GM12865 (cell line): ENCODE results near the gene IL1RAPL2.

ENCODE experiments used
- DNase-seq: peaks from one replicate; pipeline ENCODE4 v3.0.0; 2010; ENCODE audit warnings: low read depth
- H3K4me3 ChIP-seq: 2 replicates; pipeline ENCODE4 v1.5.1; 2011; ENCODE audit warnings: mild to moderate bottlenecking, low read depth, low read length, control low read depth
- TF ChIP-seq, protein P1 (sequence below): IDR thresholded peaks from 2 replicates; pipeline ENCODE4 v1.5.1; 2011; ENCODE audit warnings: low read length, control low read depth, low read depth, inconsistent platforms; ENCODE audit not compliant: insufficient read depth; ENCODE audit errors: missing control alignments

The IL1RAPL2 gene

DNA sequence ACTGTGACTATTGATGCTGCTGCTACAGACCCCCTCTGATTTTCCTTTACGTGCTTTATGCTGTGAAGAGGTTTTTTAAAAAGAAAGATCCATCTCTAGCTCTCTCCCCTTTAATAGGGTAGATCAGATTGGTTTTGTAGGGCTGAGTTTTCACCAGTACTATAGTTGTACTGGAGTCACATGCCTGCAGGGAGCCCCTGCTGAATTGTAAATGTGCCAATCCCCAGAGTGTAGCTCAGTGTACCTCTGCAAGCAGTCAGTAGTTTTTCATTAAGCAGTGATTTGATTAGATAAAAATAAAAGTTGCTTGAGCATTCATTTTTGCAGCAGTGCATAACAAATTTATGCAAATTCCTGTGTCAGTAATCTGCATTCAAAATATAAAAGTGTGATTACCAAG, 179.2 kb downstream of the IL1RAPL2 start:
- no peak for DNase-seq
- TF ChIP-seq, protein P1, sequence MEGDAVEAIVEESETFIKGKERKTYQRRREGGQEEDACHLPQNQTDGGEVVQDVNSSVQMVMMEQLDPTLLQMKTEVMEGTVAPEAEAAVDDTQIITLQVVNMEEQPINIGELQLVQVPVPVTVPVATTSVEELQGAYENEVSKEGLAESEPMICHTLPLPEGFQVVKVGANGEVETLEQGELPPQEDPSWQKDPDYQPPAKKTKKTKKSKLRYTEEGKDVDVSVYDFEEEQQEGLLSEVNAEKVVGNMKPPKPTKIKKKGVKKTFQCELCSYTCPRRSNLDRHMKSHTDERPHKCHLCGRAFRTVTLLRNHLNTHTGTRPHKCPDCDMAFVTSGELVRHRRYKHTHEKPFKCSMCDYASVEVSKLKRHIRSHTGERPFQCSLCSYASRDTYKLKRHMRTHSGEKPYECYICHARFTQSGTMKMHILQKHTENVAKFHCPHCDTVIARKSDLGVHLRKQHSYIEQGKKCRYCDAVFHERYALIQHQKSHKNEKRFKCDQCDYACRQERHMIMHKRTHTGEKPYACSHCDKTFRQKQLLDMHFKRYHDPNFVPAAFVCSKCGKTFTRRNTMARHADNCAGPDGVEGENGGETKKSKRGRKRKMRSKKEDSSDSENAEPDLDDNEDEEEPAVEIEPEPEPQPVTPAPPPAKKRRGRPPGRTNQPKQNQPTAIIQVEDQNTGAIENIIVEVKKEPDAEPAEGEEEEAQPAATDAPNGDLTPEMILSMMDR, result no peak
- no peak overlapping the region for H3K4me3 ChIP-seq

DNA sequence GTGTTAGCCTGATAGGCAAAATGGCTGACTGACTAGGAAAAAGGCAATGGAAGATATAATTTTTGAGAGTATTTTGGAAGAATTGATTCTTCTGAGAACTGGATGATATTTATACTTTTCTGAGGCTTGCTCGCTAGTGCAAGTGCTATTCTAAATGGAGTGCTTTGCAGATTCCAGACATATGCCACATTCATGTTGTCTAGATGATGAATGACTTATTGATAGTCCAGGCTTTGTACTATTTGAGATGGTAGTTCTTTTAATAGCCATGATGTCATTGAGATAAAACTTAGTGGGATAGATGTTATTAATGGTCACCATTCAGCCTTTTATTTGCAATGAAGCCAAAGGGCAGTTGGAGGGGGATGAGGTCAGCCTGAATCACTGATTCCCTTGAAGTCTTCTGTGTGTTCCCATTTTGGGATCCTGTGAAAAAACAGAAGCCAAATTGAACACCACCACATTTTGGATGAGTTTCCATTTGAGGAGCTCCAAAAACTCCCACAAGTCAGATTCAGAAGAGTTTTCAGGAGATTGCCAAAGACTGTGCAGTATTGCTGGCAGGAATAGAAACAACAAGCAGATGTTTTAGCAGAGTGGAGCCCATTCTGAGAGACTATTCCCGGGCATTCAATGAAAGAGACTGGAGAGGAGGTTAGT, 184.1 kb downstream of the IL1RAPL2 start:
- no peak for DNase-seq
- no peak overlapping the region for H3K4me3 ChIP-seq
- TF ChIP-seq, protein P1, result no peak

DNA sequence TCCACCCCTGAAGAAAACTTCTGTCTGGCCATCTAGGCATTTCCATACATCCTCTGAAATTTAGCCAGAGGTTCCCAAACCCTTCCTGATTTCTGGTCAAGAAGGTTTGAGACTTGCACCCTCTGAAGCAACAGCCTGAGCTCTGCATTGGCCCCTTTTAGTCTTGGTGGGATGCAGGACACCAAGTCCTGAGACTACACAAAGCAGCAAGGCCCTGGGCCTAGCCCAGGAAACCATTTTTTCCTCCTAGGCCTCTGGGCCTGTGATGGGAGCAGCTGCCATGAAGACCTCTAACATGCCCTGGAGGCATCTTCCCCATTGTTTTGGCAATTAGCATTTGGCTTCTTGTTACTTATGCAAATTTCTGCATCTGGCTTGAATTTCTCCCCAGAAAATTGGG, 196.6 kb downstream of the IL1RAPL2 start:
- TF ChIP-seq, protein P1, result no peak
- DNase-seq, result no peak
- H3K4me3 ChIP-seq, result no peak overlapping the region

DNA sequence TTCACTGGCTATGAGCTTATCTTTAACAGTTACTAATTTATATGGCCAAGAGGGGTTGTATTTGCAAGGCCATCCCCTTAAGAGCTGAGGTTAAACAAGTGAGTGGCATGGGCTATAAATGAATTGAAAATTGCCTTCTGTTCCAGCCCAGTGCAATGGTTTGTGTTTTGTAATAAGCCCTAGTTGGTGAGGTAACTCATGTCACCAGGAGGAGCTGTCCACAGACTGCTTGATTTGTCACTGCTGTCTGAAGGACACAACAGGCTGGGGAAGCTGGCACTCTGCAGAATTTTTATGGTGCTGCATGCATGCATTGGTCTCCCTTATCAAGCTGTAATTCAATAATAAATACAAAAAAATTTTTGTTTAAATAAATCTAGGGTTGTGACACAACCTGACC, 223.8 kb downstream of the IL1RAPL2 start:
- no peak overlapping the region for H3K4me3 ChIP-seq
- no peak for DNase-seq
- TF ChIP-seq, protein P1, result no peak

DNA sequence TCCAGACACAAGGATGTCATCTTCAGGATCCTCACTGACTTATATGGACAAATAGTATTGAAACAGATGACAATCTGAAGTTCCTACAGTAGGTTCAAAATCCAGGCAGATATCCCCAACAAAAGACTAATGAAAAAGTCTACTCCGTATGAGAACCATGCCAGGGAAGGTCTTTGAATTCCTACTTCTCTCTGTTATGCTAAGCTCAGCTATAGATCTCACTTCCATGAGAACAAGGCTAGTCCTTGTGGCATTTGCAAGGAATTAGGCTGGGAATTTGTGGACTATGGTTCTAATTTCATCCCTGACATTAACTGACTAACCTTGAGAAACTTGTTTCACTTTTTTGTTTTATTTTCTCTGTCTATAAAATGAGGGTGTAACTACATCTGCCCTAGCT, 229.8 kb downstream of the IL1RAPL2 start:
- no peak overlapping the region for H3K4me3 ChIP-seq
- TF ChIP-seq, protein P1, result no peak
- DNase-seq, result no peak

DNA sequence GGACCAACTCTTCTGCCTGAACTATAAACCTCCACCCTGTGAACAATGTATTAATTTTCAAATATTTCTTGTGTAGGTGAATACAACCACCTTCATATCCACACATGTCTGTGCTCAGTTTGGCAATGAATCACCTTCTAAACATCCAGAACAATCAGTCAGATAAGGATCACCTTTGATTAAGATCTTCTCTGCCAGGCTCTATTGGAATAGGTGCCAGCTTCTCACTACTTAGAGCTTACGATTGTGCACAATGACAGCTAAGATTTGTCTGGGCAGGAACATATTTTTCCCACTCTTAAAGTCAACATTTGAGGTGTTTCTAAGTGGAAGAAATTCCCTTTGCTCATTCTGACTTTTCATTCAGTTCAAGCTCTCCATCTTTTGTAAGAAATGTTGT, 237.2 kb downstream of the IL1RAPL2 start:
- TF ChIP-seq, protein P1, result no peak
- no peak for DNase-seq
- H3K4me3 ChIP-seq, result no peak overlapping the region

DNA sequence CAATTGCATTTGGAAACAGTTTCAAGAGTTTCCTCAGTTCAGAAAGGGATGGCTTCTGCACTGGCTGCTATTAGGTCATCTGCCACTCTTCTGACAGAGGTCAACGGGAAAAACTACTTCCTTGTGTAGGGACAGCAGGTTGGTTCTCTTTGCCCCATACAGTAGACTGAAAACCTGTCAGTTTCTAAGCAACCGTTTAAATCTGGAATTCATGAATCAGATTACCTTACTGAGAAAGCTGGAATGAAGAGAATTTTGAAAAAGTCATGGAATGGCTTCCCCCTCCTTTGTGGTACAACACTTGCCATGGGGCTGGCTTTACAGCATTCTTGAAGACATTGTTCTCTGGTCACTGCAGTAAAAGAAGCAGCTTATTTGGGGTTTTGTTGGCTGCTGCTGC, 240.3 kb downstream of the IL1RAPL2 start:
- H3K4me3 ChIP-seq, result no peak overlapping the region
- TF ChIP-seq, protein P1, result no peak
- DNase-seq, result no peak
